NCI-H2107 treated with DMSO at 0.1 percent for 48 hours (cell line): ENCODE results near the gene NRDE2.
A peak's percentile ranks its signal among the peaks of the same experiment; 100 is the strongest.
"Not testable (repeated sequence)": the region's sequence is repeated elsewhere in the genome, so short reads cannot be mapped to it uniquely, and the experiment has no call there.

ENCODE experiments used
- DNase-seq: peaks from one replicate; lab custom pipeline; 2025; ENCODE audit not compliant: unreplicated experiment; lab: John Stamatoyannopoulos, UW

The NRDE2 gene

DNA sequence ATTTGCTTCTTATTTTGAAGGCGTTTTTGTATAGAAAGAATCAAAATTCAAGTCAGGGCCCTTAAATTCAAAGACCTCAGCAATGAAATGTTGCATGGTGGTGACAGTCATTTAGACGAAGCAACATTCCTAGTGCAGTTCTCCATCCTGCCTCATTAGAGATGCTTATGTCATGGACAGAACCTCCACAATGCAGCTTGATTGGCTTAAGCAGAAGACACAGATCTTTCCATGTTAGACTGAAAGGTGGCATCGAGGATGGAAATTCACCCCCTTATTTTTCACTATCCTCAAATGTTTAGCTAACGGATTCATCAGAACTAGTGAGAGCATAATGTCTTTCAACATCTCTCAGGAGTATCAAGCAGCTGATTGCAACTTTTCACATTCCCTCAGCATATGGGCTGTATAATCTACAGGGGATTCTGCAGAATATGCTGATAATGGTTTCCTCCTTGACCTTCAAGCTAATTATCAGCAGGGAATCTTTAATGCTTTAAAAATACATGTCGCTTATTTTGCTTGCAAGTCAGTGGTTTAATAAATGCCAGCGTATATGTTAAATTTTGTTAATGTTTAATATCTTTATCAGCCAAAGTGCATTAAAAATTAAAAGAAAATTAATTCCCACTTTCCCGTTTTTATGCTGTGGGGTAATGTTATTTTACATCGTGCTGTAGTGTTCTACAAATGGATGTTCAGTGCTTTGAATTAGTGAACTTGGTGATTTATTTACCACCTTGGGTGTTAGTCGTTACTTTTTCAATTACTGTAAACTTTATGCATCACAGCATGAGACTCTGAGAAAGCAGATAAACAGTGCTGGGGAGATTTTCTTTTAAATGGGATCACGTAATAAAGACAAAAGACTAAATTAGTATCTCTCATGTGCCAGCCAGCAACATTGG, 12.8 kb upstream of the NRDE2 start:
- no peak for DNase-seq

DNA sequence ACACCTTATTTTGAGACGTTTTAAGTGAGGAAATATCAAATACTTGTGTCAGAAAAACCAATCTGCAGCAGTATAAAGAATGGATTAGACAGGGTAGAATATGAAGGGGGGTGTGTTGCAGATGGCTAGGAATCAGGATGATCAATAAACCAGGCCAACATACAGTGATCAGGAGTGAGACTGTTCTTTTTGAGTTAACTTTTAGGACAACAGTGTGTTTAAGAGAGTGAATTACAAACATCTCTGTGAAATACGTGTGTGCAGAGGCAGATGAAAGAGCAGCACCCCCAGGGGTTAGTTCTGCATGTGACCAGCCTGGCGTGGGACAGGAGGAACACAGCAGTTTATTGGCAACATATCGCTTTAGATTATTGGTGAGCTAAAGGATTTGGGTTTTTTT, 10.6 kb upstream of the NRDE2 start:
- DNase-seq = no peak

DNA sequence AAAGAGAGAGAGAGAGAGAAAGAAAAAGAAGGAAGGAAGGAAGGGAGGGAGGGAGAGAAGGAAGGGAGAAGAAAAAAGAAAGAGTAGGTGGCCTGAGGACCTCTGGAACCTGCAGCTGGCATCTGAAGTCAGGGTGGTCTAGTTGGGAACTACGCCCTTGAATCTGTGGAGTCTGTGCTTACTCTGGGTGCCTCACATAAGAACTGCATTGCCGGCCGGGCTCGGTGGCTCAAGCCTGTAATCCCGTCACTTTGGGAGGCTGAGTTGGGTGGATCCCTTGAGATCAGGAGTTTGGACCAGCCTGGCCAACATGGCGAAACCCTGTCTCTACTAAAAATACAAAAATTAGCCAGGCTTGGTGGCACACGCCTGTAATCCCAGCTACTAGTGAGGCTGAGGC, 10.0 kb upstream of the NRDE2 start:
- no peak for DNase-seq

DNA sequence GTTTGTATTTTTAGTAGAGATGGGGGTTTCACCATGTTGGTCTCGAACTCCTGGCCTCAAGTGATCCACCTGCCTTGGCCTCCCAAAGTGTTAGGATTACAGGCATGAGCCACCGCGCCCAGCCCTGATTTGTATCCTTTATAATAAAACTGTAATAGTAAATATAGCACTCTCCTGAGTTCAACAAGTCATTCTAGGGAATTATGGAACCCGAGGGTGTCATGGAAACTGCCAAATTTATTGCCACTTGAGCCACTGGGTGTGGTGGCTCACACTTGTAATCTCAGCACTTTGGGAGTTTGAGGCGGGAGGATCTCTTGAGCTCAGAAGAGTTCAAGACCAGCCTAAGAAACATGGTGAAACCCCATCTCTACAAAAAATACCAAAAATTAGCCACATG, 9.5 kb upstream of the NRDE2 start:
- not testable (repeated sequence) for DNase-seq

DNA sequence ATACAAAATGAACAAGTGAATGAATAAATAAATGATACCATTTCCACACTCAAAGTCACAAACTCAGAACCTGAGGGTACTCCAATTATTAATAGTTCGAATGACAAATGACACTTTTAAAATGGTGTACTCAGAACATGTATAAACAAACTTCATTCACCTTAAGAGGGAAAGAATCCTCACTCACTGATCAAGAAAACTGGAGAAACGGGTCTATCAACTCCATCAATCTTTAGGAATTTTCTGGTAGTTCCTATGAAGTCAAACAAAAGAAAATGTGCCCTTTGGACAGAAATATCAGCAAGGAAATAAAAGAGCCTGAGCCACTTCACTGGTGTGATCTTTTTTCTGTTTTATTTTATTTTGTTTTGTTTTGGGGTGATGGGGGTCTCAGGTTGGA, 5.2 kb upstream of the NRDE2 start:
- DNase-seq = no peak

DNA sequence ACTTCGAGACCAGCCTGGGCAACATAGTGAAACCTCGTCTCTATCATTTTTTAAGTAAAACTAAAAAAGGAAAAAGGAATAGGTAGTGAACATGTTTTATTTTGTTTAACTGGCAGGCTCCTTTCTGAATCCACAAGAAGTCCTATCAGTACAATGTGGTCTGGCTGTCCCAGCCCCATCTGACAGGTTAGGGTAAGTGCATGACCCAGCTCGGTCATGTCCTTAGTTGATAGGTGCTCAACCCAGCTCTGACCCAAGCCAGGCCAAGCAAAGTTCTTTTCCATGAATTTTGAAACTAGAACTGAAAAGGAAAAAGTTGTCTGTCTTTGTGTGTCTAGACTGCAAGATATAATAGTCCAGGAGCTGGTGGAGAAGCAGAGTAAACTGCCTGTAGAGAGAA, 4.7 kb upstream of the NRDE2 start:
- no peak for DNase-seq

DNA sequence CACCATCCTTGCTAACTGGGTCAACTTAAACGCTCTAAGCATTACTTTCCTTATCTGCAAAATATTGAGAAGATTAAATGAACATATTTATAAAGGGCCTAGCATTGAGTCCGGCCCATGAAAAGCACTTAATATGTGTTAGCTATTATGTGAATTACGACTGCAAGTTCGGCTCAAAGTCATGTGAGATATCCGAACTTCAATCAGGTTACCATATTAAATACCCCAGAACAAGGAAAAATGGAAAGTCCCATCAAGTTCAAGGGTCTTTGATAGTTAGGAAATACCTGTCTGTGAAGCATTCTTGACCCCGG, 487 bp upstream of the NRDE2 start:
- DNase-seq = no peak

DNA sequence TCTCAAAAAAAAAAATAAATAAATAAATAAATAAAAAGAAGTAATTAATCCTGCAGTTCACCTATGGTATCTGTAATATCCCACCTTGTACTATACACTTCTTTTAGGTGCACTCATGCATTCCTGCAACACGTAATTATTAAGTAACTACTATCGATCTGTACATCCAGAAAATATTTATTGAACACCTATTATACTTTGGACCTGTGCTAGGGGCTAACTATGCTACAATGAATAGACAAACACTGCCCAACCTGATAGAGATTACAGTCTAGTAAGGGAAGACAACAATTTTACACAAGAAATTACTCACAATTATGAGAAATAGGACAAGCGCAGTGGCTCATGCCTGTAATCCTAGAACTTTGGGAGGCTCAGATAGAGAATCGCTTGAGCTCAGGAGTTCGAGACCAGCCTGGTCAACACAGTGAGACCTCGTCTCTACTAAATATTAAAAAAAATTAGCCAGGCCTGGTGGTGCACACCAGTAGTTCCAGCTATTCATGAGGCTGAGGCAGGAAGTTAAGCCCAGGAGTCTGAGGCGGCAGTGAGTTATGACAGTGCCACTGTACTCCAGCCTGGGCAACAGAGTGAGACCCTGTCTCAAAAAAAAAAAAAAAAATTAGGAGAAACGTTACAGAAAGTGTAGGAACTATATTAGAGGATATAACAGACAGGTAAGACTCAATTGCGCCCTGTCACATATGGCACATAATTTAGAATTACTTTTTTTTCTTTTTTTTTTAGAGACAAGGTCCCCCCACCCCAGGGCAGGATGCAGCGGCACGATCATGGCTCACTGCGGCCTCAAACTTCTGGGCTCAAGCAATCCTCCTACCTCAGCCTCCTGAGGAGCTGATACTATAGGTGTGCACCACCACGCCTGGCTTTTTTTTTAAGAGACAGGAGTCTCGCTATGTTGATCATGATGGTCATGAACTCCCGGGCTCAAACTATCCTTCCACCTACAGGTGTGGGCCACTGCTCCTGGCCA, 1.2 kb downstream of the NRDE2 start:
- no peak for DNase-seq

DNA sequence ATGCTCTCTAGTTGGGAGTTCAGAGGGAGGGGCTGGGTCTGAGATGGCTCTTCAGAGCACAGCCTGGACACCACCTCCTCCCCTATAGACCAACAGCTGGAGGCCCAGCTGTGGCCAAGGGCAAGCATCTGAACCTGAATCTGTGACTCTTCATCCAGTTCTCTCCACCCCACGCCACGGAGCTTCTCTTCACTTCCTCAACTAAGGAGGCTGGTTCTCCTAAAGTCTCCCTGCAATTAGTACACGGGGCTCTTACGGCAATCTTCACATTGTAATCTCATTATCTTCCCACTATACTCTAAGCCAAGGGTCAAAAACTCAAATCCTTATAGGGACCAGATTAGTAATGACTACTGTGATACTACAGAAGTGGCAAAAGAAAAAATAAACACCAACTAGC, 9.8 kb downstream of the NRDE2 start:
- DNase-seq = no peak

DNA sequence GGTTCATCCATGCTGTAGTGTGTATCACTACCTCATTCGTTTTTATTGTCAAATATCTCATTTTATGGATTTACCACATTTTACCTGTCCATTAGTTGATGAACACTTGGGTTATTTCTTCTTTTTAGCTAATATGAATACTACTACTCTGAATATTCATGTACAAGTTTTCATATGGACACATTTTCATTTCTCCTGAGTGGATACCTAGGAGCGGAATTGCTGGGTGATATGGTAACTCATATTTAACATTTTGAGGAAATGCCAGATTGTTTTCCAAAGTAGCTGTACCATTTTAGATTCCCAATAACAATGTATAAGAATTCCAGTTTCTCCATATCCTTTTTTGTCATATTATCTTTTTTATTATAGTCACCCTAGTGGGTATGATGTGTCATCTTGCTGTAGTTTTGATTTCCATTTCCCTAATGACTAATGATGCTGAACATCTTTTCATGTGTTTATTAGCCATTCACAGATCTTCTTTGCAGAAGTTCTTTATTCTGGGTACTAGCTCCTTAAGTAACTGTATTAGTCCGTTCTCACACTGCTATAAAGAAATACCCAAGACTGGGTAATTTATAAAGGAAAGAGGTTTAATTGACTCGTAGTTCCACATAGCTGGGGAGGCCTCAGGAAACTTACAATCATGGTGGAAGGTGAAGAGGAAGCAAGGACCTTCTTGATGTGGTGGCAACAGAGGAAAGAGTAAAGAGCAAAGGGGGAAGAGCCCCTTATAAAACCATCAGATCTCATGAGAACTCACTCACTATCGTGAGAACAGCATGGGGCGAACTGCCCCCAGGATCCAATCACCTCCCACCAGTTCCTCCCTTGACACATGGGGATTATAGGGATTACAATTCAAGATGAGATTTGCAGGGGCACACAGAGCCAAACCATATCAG, 11.9 kb downstream of the NRDE2 start:
- no peak for DNase-seq

DNA sequence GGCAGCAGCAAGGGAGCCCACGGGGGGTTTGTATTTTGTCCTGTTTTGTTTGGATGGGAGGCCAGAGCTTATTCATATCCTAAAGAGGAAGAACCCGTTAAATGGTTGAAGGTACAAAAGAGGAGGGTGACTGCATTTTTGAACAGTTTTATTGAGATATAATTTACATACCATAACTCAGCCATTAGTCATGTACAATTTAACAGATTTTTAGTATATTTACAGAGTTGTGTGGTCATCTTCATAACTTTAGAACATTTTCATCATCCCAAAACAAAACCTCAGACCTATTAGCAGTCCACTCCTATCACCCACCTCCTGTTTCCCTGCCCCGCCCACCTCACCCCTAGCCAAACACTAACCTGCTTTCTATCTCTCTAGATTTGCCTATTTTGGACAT, 12.6 kb downstream of the NRDE2 start:
- no peak for DNase-seq

DNA sequence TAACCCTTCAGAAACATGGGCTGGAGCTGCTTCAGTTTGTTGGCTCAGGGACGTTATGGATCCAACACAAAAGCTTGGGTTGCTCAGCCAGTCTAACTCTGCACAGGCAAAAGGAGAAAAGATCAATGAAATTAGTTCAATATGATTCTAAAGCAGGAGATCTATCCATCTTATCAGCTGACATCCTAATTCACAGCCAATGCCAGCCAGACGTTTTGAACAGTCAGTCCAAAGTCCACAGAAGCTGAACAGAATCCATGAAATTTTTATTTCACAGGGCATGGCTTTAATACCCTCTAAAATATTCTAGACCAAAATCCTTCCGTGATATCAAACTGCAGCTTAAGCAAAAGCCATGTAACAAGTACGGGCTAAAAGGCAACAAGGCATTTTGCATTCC, 13.7 kb downstream of the NRDE2 start:
- no peak for DNase-seq

DNA sequence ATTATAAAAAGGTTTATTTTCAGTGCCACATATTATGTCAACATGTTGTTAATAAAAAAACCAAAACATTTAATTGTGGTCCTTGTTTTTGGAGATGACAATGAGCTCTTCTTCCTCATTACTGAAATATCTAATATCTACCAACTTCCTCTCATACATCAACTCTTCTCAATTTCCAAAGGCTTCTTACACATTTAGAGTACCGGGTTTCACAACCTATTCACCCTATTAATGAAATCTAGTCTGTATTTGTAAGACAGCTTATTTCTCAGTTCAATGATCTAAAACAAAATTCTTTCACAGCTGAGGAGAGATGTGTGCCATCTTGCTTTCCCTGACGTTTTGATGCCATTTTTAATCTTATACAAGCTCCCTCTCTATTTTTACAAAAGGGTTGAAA, 14.5 kb downstream of the NRDE2 start:
- no peak for DNase-seq

DNA sequence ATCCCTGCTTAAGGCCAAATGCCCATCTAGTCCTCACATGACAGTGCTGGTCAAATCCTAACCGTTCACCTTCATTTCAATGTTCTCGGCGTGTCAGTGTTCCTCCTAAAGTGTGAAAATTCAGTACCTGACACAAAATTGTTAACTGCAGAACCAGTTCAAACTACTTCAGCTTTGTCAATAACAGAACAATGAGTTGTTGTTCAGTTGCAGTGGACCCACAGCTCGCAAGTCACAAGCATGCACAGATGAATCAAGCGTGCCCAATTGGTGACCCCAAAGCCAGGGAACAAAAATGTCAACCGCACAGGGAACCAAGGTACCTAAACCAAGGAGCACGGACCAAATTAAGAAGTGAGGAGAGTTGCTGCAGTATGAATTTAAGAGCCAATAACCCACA, 23.2 kb downstream of the NRDE2 start:
- no peak for DNase-seq

DNA sequence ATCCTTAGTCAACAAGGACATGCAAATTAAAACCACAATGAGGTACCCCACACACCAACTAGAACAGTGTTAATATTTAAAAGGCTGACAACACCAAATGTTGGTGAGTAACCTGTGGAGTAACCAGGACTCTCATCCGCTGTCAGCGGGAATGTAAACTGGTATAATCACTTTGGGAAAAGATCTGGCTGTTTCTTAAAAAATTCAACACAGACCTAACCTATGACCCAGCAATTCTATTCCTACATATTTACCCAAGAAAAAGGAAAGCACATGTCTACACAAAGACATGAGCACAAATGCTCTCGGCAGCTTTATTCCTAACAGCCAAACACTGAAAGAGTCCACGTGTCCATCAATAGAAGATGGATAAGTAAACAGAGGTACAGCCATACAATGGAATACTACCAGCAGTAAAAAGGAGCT, 26.6 kb downstream of the NRDE2 start:
- DNase-seq = no peak

DNA sequence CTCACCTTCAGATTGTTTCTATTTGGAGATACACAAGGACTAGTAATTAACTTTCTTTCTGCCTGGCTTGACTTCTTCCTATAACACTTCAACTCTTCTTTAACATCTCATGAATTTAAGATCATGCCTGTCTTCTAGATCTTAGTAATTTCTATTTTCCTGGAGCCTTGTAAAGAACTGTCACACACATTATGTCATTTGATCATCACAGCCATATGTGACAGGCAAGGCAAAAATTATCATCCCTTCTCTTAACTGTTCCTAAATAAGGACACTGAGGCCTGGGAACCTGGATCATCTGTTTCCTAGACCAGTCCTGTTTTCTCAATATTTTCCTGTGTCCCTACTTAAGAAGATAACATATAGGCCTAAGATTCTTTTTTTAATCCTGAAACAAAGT, 27.2 kb downstream of the NRDE2 start:
- no peak for DNase-seq

DNA sequence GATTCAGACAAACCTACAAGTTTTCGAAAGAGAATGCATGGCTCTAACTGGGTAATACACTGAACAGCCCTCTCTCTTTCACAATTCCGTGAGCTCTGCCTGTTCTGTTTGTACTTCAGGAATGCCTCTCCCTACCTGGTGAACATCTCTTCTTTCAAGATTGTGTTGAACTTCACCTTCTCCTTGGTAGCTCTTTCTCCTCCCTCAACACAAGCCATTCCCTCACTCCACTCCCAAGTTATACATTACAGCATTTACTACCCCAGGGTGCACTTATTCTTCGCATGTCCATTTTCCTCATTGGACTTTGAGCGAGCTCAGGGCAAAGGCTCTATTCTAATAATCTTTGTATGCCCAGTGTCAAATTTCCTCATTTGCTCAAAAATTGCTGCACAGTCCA, 28.3 kb downstream of the NRDE2 start:
- no peak for DNase-seq

DNA sequence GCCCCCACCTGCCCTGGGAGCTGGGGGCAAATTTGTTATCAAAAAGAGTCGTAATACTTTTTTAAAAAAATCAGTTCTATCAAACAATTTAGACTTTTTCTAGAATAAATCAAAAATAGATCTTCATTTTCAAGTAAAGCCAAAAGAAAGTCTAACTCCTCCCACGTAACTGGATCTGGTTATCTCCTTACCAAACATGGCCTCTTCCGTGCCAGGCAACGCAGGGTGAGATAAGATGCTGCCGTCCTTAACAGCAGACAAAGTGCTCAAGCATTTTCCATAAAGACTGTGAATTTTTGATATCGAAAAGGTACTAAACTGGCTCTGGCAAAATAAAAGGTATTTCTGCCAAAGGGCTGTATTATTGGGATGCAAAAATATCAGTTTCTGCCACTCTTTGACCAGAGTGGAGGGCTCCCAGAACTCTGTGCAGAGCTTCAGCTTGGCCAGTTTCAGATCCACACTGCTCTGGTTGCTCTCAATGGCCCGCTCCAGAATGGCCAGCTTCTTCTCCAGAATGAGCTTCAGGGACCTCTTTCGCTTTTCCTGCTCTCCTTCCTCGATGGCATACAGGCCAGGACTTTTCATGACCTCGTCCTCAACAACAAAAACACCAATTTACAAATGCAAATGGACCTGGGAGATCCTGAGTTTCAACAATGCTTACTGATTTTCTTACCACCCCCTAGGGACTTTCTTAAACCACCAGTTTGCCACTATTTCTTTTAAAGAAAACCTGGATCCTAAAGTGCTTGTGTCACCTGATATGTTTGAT, 29.0 kb downstream of the NRDE2 start:
- peak; percentile 28 for DNase-seq

DNA sequence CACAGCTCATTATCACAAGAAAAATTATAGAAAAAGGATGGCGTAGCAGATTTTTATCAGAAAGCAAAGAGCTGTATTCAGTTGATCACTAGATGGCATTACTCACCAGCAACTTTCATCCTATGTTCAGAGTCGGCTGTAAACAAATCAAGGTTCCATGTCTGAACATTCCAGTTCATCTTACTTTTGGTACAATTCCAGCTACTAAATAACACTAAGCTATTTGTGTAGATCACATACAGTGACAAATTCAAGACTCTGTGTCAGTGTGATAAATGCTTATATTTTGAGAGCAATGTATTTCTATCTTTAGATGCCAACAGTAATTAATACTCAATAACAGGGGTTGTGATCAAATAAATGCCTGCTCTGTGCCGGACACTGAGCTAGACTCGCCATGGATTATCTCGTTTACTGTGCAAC, 30.1 kb downstream of the NRDE2 start:
- peak; percentile 90 for DNase-seq

DNA sequence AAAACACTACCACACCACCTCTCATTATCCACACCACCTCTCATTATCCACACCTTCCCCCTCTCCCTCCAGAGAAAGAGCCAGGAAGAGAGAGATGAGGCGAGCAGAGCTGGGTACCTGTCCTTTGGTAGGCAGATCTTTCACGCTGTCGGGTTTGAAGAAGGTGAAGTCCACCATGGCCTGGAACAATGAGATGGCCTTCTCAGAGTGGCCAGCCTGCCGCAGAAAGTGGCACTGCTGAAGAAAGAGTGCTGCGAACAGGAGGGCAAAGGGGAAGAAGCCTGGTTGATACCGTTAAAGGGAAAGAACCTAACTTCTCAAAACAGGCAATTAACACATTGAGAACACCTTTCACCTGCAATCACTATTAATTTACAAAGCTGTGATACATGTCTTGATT, 30.6 kb downstream of the NRDE2 start:
- no peak for DNase-seq
